ENCODE data around the gene PTPRO. TPM values are rescaled to one million over a fixed set of nuclear protein-coding genes. Genes with fewer than 3 reads are reported as not detected.

Gene PTPRO
- polyA plus RNA-seq, 1 donor from 2014 or later, result 9.4 TPM

GRCh38 chr12:15389561-15389960, 67.3 kb downstream of the PTPRO start:
- no peaks in the 10 kb centered on the region for H3K4me1 Mint-ChIP-seq
- no peaks in the 10 kb centered on the region for H3K9me3 Mint-ChIP-seq
- H3K36me3 Mint-ChIP-seq, result no peaks in the 10 kb centered on the region
- no peaks in the 10 kb centered on the region for H3K27me3 Mint-ChIP-seq
- H3K4me3 Mint-ChIP-seq, result no peak overlapping the region
- H3K27ac Mint-ChIP-seq, result no peak overlapping the region

GRCh38 chr12:15393037-15393436, 70.7 kb downstream of the PTPRO start:
- H3K27me3 Mint-ChIP-seq, result no peaks in the 10 kb centered on the region
- H3K27ac Mint-ChIP-seq, result peak overlapping the region in 1 of 3 donors; percentile 18
- no peaks in the 10 kb centered on the region for H3K36me3 Mint-ChIP-seq
- H3K4me3 Mint-ChIP-seq, result no peak overlapping the region
- H3K4me1 Mint-ChIP-seq, result no peaks in the 10 kb centered on the region
- H3K9me3 Mint-ChIP-seq, result no peaks in the 10 kb centered on the region

- Mint-ChIP-seq H3K4me1 (no peaks in the 10 kb centered on the region), H3K4me3 (no peak overlapping the region), H3K27me3 (no peaks in the 10 kb centered on the region)
Observed at GRCh38 chr12:15393995-15394394, 71.7 kb downstream of the PTPRO start.

GRCh38 chr12:15404485-15404884, 82.2 kb downstream of the PTPRO start:
- H3K27ac Mint-ChIP-seq, result no peak overlapping the region
- peaks cover 0 to 3% (median 0%) of the 10 kb centered on the region in 3 donors for H3K9me3 Mint-ChIP-seq
- H3K4me3 Mint-ChIP-seq, result no peak overlapping the region
- no peaks in the 10 kb centered on the region for H3K27me3 Mint-ChIP-seq
- no peaks in the 10 kb centered on the region for H3K4me1 Mint-ChIP-seq
- H3K36me3 Mint-ChIP-seq, result no peaks in the 10 kb centered on the region

More at GRCh38 chr12:15393995-15394394, 71.7 kb downstream of the PTPRO start:
- no peaks in the 10 kb centered on the region for H3K36me3 Mint-ChIP-seq
- H3K9me3 Mint-ChIP-seq, result no peaks in the 10 kb centered on the region
- no peak overlapping the region for H3K27ac Mint-ChIP-seq

GRCh38 chr12:15405606-15406005, 83.3 kb downstream of the PTPRO start:
- H3K4me1 Mint-ChIP-seq, result no peaks in the 10 kb centered on the region
- H3K4me3 Mint-ChIP-seq, result no peak overlapping the region

GRCh38 chr12:15407025-15407424, 84.7 kb downstream of the PTPRO start:
- H3K27ac Mint-ChIP-seq, result no peak overlapping the region

More at GRCh38 chr12:15405606-15406005, 83.3 kb downstream of the PTPRO start:
- Mint-ChIP-seq H3K27me3 (no peaks in the 10 kb centered on the region), H3K27ac (no peak overlapping the region), H3K36me3 (no peaks in the 10 kb centered on the region), H3K9me3 (no peaks in the 10 kb centered on the region)

GRCh38 chr12:15411842-15412241, 89.5 kb downstream of the PTPRO start:
- Mint-ChIP-seq H3K4me1 (peaks cover 0 to 5% (median 2%) of the 10 kb centered on the region in 3 donors), H3K36me3 (no peaks in the 10 kb centered on the region), H3K4me3 (no peak overlapping the region), H3K27me3 (peaks cover 3% of the 10 kb centered on the region), H3K9me3 (no peaks in the 10 kb centered on the region), H3K27ac (no peak overlapping the region)

More at GRCh38 chr12:15407025-15407424, 84.7 kb downstream of the PTPRO start:
- no peaks in the 10 kb centered on the region for H3K36me3 Mint-ChIP-seq
- no peaks in the 10 kb centered on the region for H3K9me3 Mint-ChIP-seq
- no peak overlapping the region for H3K4me3 Mint-ChIP-seq
- H3K27me3 Mint-ChIP-seq, result no peaks in the 10 kb centered on the region
- no peaks in the 10 kb centered on the region for H3K4me1 Mint-ChIP-seq

GRCh38 chr12:15417691-15418090, 95.4 kb downstream of the PTPRO start:
- H3K4me1 Mint-ChIP-seq, result peaks cover 0 to 5% (median 4%) of the 10 kb centered on the region in 3 donors
- no peak overlapping the region for H3K27ac Mint-ChIP-seq
- no peaks in the 10 kb centered on the region for H3K36me3 Mint-ChIP-seq
- H3K27me3 Mint-ChIP-seq, result peaks cover 5% of the 10 kb centered on the region
- peaks cover 0 to 5% (median 0%) of the 10 kb centered on the region in 3 donors for H3K9me3 Mint-ChIP-seq
- no peak overlapping the region for H3K4me3 Mint-ChIP-seq

- H3K4me3 Mint-ChIP-seq, result no peak overlapping the region
- H3K4me1 Mint-ChIP-seq, result no peaks in the 10 kb centered on the region
- H3K27ac Mint-ChIP-seq, result no peak overlapping the region
- H3K27me3 Mint-ChIP-seq, result peaks cover 2% of the 10 kb centered on the region
- peaks cover 0 to 2% (median 0%) of the 10 kb centered on the region in 3 donors for H3K9me3 Mint-ChIP-seq
- H3K36me3 Mint-ChIP-seq, result no peaks in the 10 kb centered on the region
Observed at GRCh38 chr12:15423629-15424028, 101.3 kb downstream of the PTPRO start.

- H3K27me3 Mint-ChIP-seq, result peaks cover 1% of the 10 kb centered on the region
- H3K36me3 Mint-ChIP-seq, result no peaks in the 10 kb centered on the region
- H3K4me1 Mint-ChIP-seq, result no peaks in the 10 kb centered on the region
- no peak overlapping the region for H3K27ac Mint-ChIP-seq
- H3K9me3 Mint-ChIP-seq, result no peaks in the 10 kb centered on the region
- H3K4me3 Mint-ChIP-seq, result no peak overlapping the region
Observed at GRCh38 chr12:15427913-15428312, 105.6 kb downstream of the PTPRO start.

GRCh38 chr12:15428632-15429031, 106.3 kb downstream of the PTPRO start:
- Mint-ChIP-seq H3K4me1 (no peaks in the 10 kb centered on the region), H3K36me3 (no peaks in the 10 kb centered on the region), H3K9me3 (no peaks in the 10 kb centered on the region), H3K4me3 (no peak overlapping the region), H3K27me3 (peaks cover 1% of the 10 kb centered on the region), H3K27ac (no peak overlapping the region)

GRCh38 chr12:15429262-15429661, 107.0 kb downstream of the PTPRO start:
- Mint-ChIP-seq H3K36me3 (no peaks in the 10 kb centered on the region), H3K27ac (no peak overlapping the region), H3K9me3 (no peaks in the 10 kb centered on the region), H3K4me1 (no peaks in the 10 kb centered on the region), H3K27me3 (peaks cover 1% of the 10 kb centered on the region), H3K4me3 (no peak overlapping the region)

- H3K27ac Mint-ChIP-seq, result no peak overlapping the region
- no peak overlapping the region for H3K4me3 Mint-ChIP-seq
- H3K9me3 Mint-ChIP-seq, result peaks cover 0 to 7% (median 5%) of the 10 kb centered on the region in 3 donors
- no peaks in the 10 kb centered on the region for H3K36me3 Mint-ChIP-seq
- H3K27me3 Mint-ChIP-seq, result peaks cover 1% of the 10 kb centered on the region
- no peaks in the 10 kb centered on the region for H3K4me1 Mint-ChIP-seq
Observed at GRCh38 chr12:15435597-15435996, 113.3 kb downstream of the PTPRO start.

- peak overlapping the region in 1 of 3 donors; percentile 31 for H3K27ac Mint-ChIP-seq
- no peaks in the 10 kb centered on the region for H3K36me3 Mint-ChIP-seq
- no peaks in the 10 kb centered on the region for H3K4me1 Mint-ChIP-seq
- H3K4me3 Mint-ChIP-seq, result no peak overlapping the region
- H3K27me3 Mint-ChIP-seq, result peaks cover 1% of the 10 kb centered on the region
- peaks cover 0 to 7% (median 7%) of the 10 kb centered on the region in 3 donors for H3K9me3 Mint-ChIP-seq
Observed at GRCh38 chr12:15439459-15439858, 117.2 kb downstream of the PTPRO start.

- H3K9me3 Mint-ChIP-seq, result peaks cover 0 to 5% (median 4%) of the 10 kb centered on the region in 3 donors
- peaks cover 1% of the 10 kb centered on the region for H3K27me3 Mint-ChIP-seq
- H3K4me1 Mint-ChIP-seq, result no peaks in the 10 kb centered on the region
- H3K27ac Mint-ChIP-seq, result no peak overlapping the region
- H3K4me3 Mint-ChIP-seq, result no peak overlapping the region
- H3K36me3 Mint-ChIP-seq, result no peaks in the 10 kb centered on the region
Observed at GRCh38 chr12:15443050-15443449, 120.7 kb downstream of the PTPRO start.

GRCh38 chr12:15443611-15444010, 121.3 kb downstream of the PTPRO start:
- no peak overlapping the region for H3K4me3 Mint-ChIP-seq
- H3K27me3 Mint-ChIP-seq, result peaks cover 1% of the 10 kb centered on the region
- H3K36me3 Mint-ChIP-seq, result no peaks in the 10 kb centered on the region
- no peaks in the 10 kb centered on the region for H3K4me1 Mint-ChIP-seq
- H3K27ac Mint-ChIP-seq, result no peak overlapping the region
- peaks cover 0 to 4% (median 0%) of the 10 kb centered on the region in 3 donors for H3K9me3 Mint-ChIP-seq
